ENCODE measurements around the gene RIPOR3. TPM values are rescaled to one million over a fixed set of nuclear protein-coding genes. Genes with fewer than 3 reads are reported as not detected.
A peak's percentile ranks its signal among the peaks of the same experiment; 100 is the strongest.

Gene RIPOR3
- total RNA-seq, 1 donor from 2014 or later: 0.53 TPM

DNA sequence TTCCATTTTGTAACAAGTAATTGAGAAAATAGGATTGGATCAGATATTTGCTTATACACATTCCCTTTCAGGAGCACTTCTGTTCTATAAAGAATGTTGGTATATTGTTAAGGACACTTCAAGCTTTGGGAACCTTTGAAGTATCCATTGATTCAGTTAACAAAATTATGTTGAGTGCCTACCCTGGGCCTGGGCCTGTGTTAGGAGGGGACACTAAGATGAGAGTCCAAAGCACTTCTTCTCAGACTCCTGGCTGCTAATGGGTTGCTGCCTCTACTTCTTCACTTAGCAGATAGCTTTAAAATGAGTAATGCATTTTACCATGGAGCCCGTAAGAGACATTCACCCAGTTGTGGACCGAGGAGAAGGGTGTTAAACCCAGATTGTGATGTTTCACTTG lies 140.8 kb downstream of the RIPOR3 start:
- Histone ChIP-seq H3K27me3 (ENCODE audit: control insufficient read depth, insufficient read depth, low read length) (no peaks in the 10 kb centered on the region), H3K4me3 (ENCODE audit: low read depth, low read length) (no peak overlapping the region), H3K36me3 (ENCODE audit: control insufficient read depth, insufficient read depth, low read length) (peaks cover 4% of the 10 kb centered on the region)
- DNase-seq (ENCODE audit: low read depth): peak; percentile 29
- FAIRE-seq: no peak
- TF ChIP-seq, protein P1, sequence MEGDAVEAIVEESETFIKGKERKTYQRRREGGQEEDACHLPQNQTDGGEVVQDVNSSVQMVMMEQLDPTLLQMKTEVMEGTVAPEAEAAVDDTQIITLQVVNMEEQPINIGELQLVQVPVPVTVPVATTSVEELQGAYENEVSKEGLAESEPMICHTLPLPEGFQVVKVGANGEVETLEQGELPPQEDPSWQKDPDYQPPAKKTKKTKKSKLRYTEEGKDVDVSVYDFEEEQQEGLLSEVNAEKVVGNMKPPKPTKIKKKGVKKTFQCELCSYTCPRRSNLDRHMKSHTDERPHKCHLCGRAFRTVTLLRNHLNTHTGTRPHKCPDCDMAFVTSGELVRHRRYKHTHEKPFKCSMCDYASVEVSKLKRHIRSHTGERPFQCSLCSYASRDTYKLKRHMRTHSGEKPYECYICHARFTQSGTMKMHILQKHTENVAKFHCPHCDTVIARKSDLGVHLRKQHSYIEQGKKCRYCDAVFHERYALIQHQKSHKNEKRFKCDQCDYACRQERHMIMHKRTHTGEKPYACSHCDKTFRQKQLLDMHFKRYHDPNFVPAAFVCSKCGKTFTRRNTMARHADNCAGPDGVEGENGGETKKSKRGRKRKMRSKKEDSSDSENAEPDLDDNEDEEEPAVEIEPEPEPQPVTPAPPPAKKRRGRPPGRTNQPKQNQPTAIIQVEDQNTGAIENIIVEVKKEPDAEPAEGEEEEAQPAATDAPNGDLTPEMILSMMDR (IDR thresholded peaks at IDR 0.05; ENCODE audit: insufficient read depth, low read length, severe bottlenecking): no peak

DNA sequence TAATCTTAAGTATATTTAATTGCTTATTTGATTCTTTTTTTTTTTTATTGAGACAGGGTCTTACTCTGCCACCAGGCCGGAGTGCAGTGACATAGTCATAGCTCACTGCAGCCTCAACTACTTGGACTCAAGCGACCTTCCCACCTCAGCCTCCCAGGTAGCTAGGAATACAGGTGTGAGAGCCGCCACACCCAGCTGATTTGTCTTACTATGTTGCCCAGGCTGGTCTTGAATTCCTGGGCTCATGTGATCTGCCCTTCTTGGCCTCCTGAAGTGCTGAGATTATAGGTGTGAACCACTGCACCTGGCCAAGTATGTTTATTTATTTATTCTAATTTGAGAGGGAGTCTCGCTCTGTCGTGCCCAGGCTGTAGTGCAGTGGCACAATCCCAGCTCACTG lies 142.9 kb downstream of the RIPOR3 start:
- Histone ChIP-seq H3K27me3 (ENCODE audit: control insufficient read depth, insufficient read depth, low read length) (no peaks in the 10 kb centered on the region), H3K4me3 (ENCODE audit: low read depth, low read length) (no peak overlapping the region), H3K36me3 (ENCODE audit: control insufficient read depth, insufficient read depth, low read length) (peaks cover 4% of the 10 kb centered on the region)
- TF ChIP-seq, protein P1 (IDR thresholded peaks at IDR 0.05; ENCODE audit: insufficient read depth, low read length, severe bottlenecking): no peak
- no peak for FAIRE-seq
- peak; percentile 30 for DNase-seq (ENCODE audit: low read depth)

DNA sequence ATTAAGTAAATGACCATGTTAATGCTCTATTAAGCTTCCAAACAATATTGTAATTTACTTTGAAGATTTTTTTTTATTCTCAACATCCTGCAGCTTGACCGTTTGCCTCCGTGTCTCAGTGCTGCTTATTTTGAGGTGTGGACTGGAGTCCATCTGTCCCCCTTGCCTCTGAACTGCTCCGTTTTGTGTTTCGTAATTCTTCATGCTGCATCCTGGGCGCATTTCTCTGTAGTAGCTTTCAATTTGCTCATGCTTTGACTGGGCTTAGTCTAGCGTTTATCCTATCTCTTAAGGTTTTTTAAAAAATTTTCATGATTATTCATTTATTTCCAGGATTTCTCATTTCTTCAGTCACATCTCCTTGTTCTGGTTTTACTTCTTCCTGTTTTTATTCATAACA lies 143.4 kb downstream of the RIPOR3 start:
- TF ChIP-seq, protein P1 (IDR thresholded peaks at IDR 0.05; ENCODE audit: insufficient read depth, low read length, severe bottlenecking): no peak
- Histone ChIP-seq H3K27me3 (ENCODE audit: control insufficient read depth, insufficient read depth, low read length) (no peaks in the 10 kb centered on the region), H3K4me3 (ENCODE audit: low read depth, low read length) (no peak overlapping the region), H3K36me3 (ENCODE audit: control insufficient read depth, insufficient read depth, low read length) (peaks cover 4% of the 10 kb centered on the region)
- no peak for DNase-seq (ENCODE audit: low read depth)
- no peak for FAIRE-seq

DNA sequence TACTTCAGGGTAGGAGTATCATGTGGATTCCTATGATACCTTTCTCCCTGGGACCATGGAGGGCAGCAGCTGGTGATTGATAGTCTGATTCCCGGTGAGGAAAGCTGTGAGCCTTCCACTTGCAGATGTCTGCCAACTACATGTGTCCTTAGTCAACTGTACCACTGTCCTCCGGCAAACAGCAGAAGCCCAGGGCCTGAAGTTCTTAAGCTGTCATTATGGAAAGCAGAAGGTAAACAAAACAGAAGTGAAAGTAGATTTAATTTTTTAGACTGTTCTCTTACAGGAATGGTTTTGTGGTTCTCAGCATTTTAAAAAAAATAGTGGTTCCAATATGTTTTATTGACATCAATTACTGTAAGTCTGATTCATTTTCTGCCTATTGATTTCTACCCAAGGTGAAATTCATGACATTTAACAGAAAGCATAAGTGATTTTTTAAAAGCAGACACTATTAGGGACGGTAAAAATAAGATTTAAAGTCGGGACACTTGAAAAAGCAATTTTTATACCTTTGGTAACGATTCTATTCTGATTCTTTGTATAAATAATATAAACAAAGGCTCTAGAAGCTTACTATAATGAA lies 144.5 kb downstream of the RIPOR3 start:
- no peak for FAIRE-seq
- Histone ChIP-seq H3K36me3 (ENCODE audit: control insufficient read depth, insufficient read depth, low read length) (peaks cover 4% of the 10 kb centered on the region), H3K4me3 (ENCODE audit: low read depth, low read length) (no peak overlapping the region), H3K27me3 (ENCODE audit: control insufficient read depth, insufficient read depth, low read length) (no peaks in the 10 kb centered on the region)
- no peak for DNase-seq (ENCODE audit: low read depth)
- TF ChIP-seq, protein P1 (IDR thresholded peaks at IDR 0.05; ENCODE audit: insufficient read depth, low read length, severe bottlenecking): no peak

DNA sequence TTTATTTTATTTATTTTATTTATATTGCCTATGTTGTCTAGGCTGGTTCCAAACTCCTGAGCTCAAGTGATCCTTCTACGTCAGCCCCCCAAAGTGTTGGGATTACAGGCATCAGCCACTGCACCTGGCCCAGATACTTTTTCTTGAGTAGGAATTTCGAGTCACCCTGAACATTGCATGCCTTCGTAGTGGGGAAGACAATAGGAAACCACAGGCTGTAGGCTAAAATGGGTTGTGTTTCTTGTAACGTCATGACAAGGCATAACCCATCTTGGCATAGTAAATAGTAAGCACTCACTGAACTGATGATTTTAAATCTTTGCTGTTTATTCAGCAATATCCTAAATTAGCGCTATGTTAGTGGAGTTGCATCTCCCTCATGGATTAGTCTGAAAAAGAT lies 146.2 kb downstream of the RIPOR3 start:
- TF ChIP-seq, protein P1 (IDR thresholded peaks at IDR 0.05; ENCODE audit: insufficient read depth, low read length, severe bottlenecking): no peak
- no peaks in the 10 kb centered on the region for H3K27me3 ChIP-seq (ENCODE audit: control insufficient read depth, insufficient read depth, low read length)
- peaks cover 4% of the 10 kb centered on the region for H3K36me3 ChIP-seq (ENCODE audit: control insufficient read depth, insufficient read depth, low read length)
- DNase-seq (ENCODE audit: low read depth) (no peak), FAIRE-seq (no peak)
- no peak overlapping the region for H3K4me3 ChIP-seq (ENCODE audit: low read depth, low read length)

DNA sequence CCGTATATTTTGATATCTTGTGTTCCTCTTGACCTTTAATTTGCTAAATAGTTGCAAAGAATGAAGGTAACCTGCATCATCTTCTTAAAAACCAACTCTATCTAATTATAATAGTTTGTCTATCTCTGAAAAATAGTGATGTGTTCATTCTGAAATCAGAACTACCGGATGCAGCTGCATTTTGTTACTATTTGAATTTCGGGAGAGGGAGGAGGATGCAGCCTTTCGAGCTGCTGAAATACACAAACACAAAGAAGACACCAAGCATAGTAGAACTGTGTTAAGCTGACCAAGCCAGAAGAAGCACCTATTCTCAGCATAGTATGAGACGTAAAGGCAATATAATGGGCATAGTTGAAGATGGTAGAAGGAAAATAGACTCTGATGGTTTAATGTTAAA lies 148.0 kb downstream of the RIPOR3 start:
- FAIRE-seq (no peak), DNase-seq (ENCODE audit: low read depth) (no peak)
- no peaks in the 10 kb centered on the region for H3K27me3 ChIP-seq (ENCODE audit: control insufficient read depth, insufficient read depth, low read length)
- H3K36me3 ChIP-seq (ENCODE audit: control insufficient read depth, insufficient read depth, low read length): peaks cover 3% of the 10 kb centered on the region
- H3K4me3 ChIP-seq (ENCODE audit: low read depth, low read length): no peak overlapping the region
- TF ChIP-seq, protein P1 (IDR thresholded peaks at IDR 0.05; ENCODE audit: insufficient read depth, low read length, severe bottlenecking): no peak
